A549 (cell line): ENCODE results near the gene RBM39. TPM values are rescaled to one million over a fixed set of nuclear protein-coding genes. Genes with fewer than 3 reads are reported as not detected.

Source experiments
- ATAC-seq, 2 experiments: fragments of 200-7000 bp in 1 of 2; fragments of >200 bp in 1 of 2; cut with Nextera tagmentation in 1 of 2; cut with Tn5 transposase in 1 of 2; 3 replicates each; pipeline versions ENCODE4 v1.8.0 to v1.9.1; 2018 to 2020; ENCODE audit warnings: mild to moderate bottlenecking in 1 of 2, moderate library complexity in 1 of 2
- CTCF ChIA-PET: fragments of 300-600 bp; sonication (Branson Sonifier 250); formaldehyde crosslinking; extraction: SDS; loops from one replicate; lab custom pipeline; 2021; ENCODE audit warnings: antibody characterized with exemption, inconsistent platforms; lab: Yijun Ruan, JAX
- POLR2A ChIA-PET: fragments of 350-600 bp; formaldehyde crosslinking; extraction: SDS; loops from one replicate; lab custom pipeline; 2021; ENCODE audit warnings: antibody characterized with exemption, inconsistent platforms; lab: Yijun Ruan, JAX
- DNase-seq, 2 experiments: peaks; one replicate each; pipeline versions ENCODE4 v3.0.0 to v3.0.0-alpha.2; 2011 to 2016; ENCODE audit warnings: low read depth in 1 of 2, low spot score in 1 of 2
- FAIRE-seq: peaks from 2 replicates; lab custom pipeline; 2011; peaks lifted over from hg19 to GRCh38; lab: Jason Lieb, UNC
- H3K27ac ChIP-seq, 2 experiments: fragments of >200 bp; sonication (Bioruptor Twin); formaldehyde crosslinking; 3 replicates each; pipeline ENCODE4 v1.5.1; 2016 to 2017
- H3K4me1 ChIP-seq: fragments of >200 bp; sonication (Bioruptor Twin); formaldehyde crosslinking; 3 replicates; pipeline ENCODE4 v1.6.1; 2016
- H3K4me2 ChIP-seq: fragments of >200 bp; sonication (Bioruptor Twin); formaldehyde crosslinking; 3 replicates; pipeline ENCODE4 v1.6.1; 2016
- H3K4me3 ChIP-seq: fragments of >200 bp; sonication (Bioruptor Twin); formaldehyde crosslinking; 3 replicates; pipeline ENCODE4 v1.5.1; 2016
- H3K9me3 ChIP-seq: fragments of >200 bp; sonication (Bioruptor Twin); formaldehyde crosslinking; 3 replicates; pipeline ENCODE4 v1.6.1; 2016
- ATOH8 ChIP-seq: fragments of 250-450 bp; sonication (Bioruptor Pico); IDR thresholded peaks from 2 replicates; pipeline ENCODE4 v1.5.0; 2020; ENCODE audit warnings: low read depth, mild to moderate bottlenecking, moderate library complexity
- BHLHE40 ChIP-seq: IDR thresholded peaks from 2 replicates; pipeline ENCODE4 v1.6.1; 2012; ENCODE audit warnings: low read depth, low read length, inconsistent platforms
- CBX2 ChIP-seq: fragments of 200-600 bp; sonication (generic); IDR thresholded peaks from 2 replicates; pipeline ENCODE4 v1.6.1; 2016; ENCODE audit warnings: low read depth, mild to moderate bottlenecking, borderline replicate concordance
- CBX8 ChIP-seq: fragments of 200-600 bp; sonication (generic); IDR thresholded peaks from 2 replicates; pipeline ENCODE4 v1.6.1; 2016
- CEBPB ChIP-seq, 2 experiments: fragments of >200 bp in 1 of 2; sonication (Bioruptor Twin) in 1 of 2; formaldehyde crosslinking in 1 of 2; IDR thresholded peaks; 2 replicates each; pipeline ENCODE4 v1.6.1; 2012 to 2016
- CHD2 ChIP-seq: fragments of 150-350 bp; IDR thresholded peaks from 2 replicates; pipeline ENCODE4 v1.6.1; 2014; ENCODE audit warnings: low read length; ENCODE audit not compliant: partially characterized antibody
- CTCF ChIP-seq: fragments of >200 bp; sonication (Bioruptor Twin); formaldehyde crosslinking; IDR thresholded peaks from 3 replicates; pipeline ENCODE4 v1.5.1; 2016
- EHF ChIP-seq: fragments of 250-450 bp; sonication (Bioruptor Pico); IDR thresholded peaks from 2 replicates; pipeline ENCODE4 v1.5.0; 2020; ENCODE audit warnings: mild to moderate bottlenecking
- FOSL2 ChIP-seq, 2 experiments: fragments of 450-650 bp in 1 of 2; fragments of >200 bp in 1 of 2; sonication (Bioruptor Twin) in 1 of 2; formaldehyde crosslinking; IDR thresholded peaks; 2 replicates each; pipeline versions ENCODE4 v1.5.0 to v1.6.1; 2016 to 2020; ENCODE audit warnings: mild to moderate bottlenecking in 1 of 2, moderate library complexity in 1 of 2
- GATA3 ChIP-seq: IDR thresholded peaks from 2 replicates; pipeline ENCODE4 v1.6.1; 2012; ENCODE audit warnings: borderline replicate concordance
- HES2 ChIP-seq: fragments of >200 bp; sonication (Bioruptor Twin); formaldehyde crosslinking; IDR thresholded peaks from 2 replicates; pipeline ENCODE4 v1.6.1; 2016
- HOXB13 ChIP-seq: fragments of 250-450 bp; sonication (Bioruptor Pico); IDR thresholded peaks from 2 replicates; pipeline ENCODE4 v1.5.0; 2020; ENCODE audit warnings: low read depth, mild to moderate bottlenecking, moderate library complexity
- JUNB ChIP-seq: fragments of >200 bp; sonication (Bioruptor Twin); formaldehyde crosslinking; IDR thresholded peaks from 2 replicates; pipeline ENCODE4 v1.6.1; 2016
- KDM5A ChIP-seq: fragments of 200-600 bp; sonication (generic); IDR thresholded peaks from 2 replicates; pipeline ENCODE4 v1.6.1; 2016; ENCODE audit warnings: antibody characterized with exemption, mild to moderate bottlenecking
- MAZ ChIP-seq: fragments of 150-350 bp; IDR thresholded peaks from 2 replicates; pipeline ENCODE4 v1.6.1; 2014; ENCODE audit warnings: antibody characterized with exemption, low read depth, low read length, borderline replicate concordance
- MYC ChIP-seq: IDR thresholded peaks from 2 replicates; pipeline ENCODE4 v1.6.1; 2012; ENCODE audit warnings: mild to moderate bottlenecking, inconsistent platforms, low read length, improper control_type of control experiment, borderline replicate concordance
- PBX3 ChIP-seq: IDR thresholded peaks from 2 replicates; pipeline ENCODE4 v1.6.1; 2012
- PHF8 ChIP-seq: fragments of 200-600 bp; sonication (generic); IDR thresholded peaks from 2 replicates; pipeline ENCODE4 v1.6.1; 2016; ENCODE audit warnings: low read depth, mild to moderate bottlenecking, antibody characterized with exemption, moderate library complexity, borderline replicate concordance
- POLR2AphosphoS2 ChIP-seq: conservative IDR thresholded peaks from 2 replicates; pipeline ENCODE4 v1.6.1; 2012; ENCODE audit warnings: low read length, improper control_type of control experiment, inconsistent platforms
- RARB ChIP-seq: fragments of 250-450 bp; sonication (Bioruptor Pico); IDR thresholded peaks from 2 replicates; pipeline ENCODE4 v1.8.0; 2021; ENCODE audit warnings: mild to moderate bottlenecking, moderate library complexity
- RFX5 ChIP-seq: fragments of 450-650 bp; IDR thresholded peaks from 2 replicates; pipeline ENCODE4 v1.7.1; 2014; ENCODE audit warnings: antibody characterized with exemption, mild to moderate bottlenecking, moderate library complexity
- SMC3 ChIP-seq: fragments of >200 bp; sonication (Bioruptor Twin); formaldehyde crosslinking; IDR thresholded peaks from 3 replicates; pipeline ENCODE4 v1.6.1; 2018; ENCODE audit warnings: inconsistent platforms
- TP53 ChIP-seq: fragments of 250-450 bp; sonication (Bioruptor Pico); IDR thresholded peaks from 2 replicates; pipeline ENCODE4 v1.5.0; 2021; ENCODE audit warnings: mild to moderate bottlenecking, moderate library complexity
- ZFP36 ChIP-seq: fragments of 450-650 bp; IDR thresholded peaks from 2 replicates; pipeline ENCODE4 v1.6.1; 2014; ENCODE audit warnings: borderline replicate concordance; ENCODE audit not compliant: partially characterized antibody
- WGBS: methylation state at CpG from one replicate; pipeline ENCODE4 v1.1.6; 2017; ENCODE audit errors: missing lambda C conversion rate; 5-methylcytosine and 5-hydroxymethylcytosine counted together
- polyA plus RNA-seq, 4 experiments: library from polyadenylated mRNA; depleted of rRNA in 3 of 4; stranded (reverse); fragments of >200 nt; fragmentation: RNase III in 1 of 4; extraction: RNeasy Plus Mini Kit Qiagen cat#74134 plus additional on column Dnase treatment in 1 of 4; gene quantifications; 2 replicates in 3 of 4; 3 replicates in 1 of 4; pipeline ENCODE4 v1.2.3, GENCODE V29; 2011 to 2017

The RBM39 gene
- polyA plus RNA-seq, 2 of the 4 experiments (the other 2 are of a cell fraction) = 127 to 212 TPM

GRCh38 chr20:35661908-35662307 is 80.2 kb downstream of the RBM39 start:
- H3K4me2 ChIP-seq = peak overlapping the region; percentile 97
- 66% methylated on average over 3 of the region's 3 CpGs for WGBS
- no peak for ATAC-seq
- peak overlapping the region; percentile 91; the same call in 2 of the 3 replicates for H3K4me3 ChIP-seq
- no peaks in the 10 kb centered on the region for H3K9me3 ChIP-seq
- TF ChIP-seq JUNB (no peak), FOSL2 (IDR thresholded peaks at IDR 0.05) (no peak), FOSL2 (CRISPR knock-in tag; IDR thresholded peaks at IDR 0.05) (no peak), SMC3 (no peak), CEBPB (IDR thresholded peaks at IDR 0.05) (no peak), CHD2 (no peak), MAZ (no peak)
- POLR2A ChIA-PET = no interaction called here
- CTCF ChIA-PET = interaction anchor here (1.2 kb wide), 1 partner anchor 43 kb away, joined by 8 read pairs; no protein-coding TSS in a partner anchor
- no peak overlapping the region for H3K27ac ChIP-seq
- DNase-seq = no peak
- FAIRE-seq = no peak
- peaks cover 31% of the 10 kb centered on the region for H3K4me1 ChIP-seq

- ChIA-PET POLR2A (interaction anchor here (0.9 kb wide), 1 partner anchor 81 kb away, joined by 3 read pairs; the partner anchor contains the start of gene RBM39), CTCF (interaction anchor here (0.6 to 1.2 kb wide), 2 partner anchors 11 to 42 kb away, joined by 3 to 8 read pairs; no protein-coding TSS in a partner anchor)
- 94% methylated on average over 2 of the region's 2 CpGs for WGBS
- Histone ChIP-seq H3K27ac (no peak overlapping the region), H3K4me1 (peaks cover 31% of the 10 kb centered on the region), H3K4me2 (peak overlapping the region; percentile 97; the same call in 2 of the 3 replicates), H3K9me3 (no peaks in the 10 kb centered on the region), H3K4me3 (no peak overlapping the region)
- FAIRE-seq (no peak), ATAC-seq (no peak), DNase-seq (no peak)
- TF ChIP-seq HES2 (no peak), KDM5A (no peak), POLR2AphosphoS2 (no peak), EHF (no peak), ATOH8 (no peak), CBX2 (no peak), RFX5 (no peak), HOXB13 (no peak), ZFP36 (no peak), TP53 (CRISPR knock-in tag) (no peak), PHF8 (no peak), MYC (no peak), BHLHE40 (no peak), GATA3 (no peak)
Measured at GRCh38 chr20:35661053-35661452, 81.0 kb downstream of the RBM39 start.

GRCh38 chr20:35660122-35660937 is 81.7 kb downstream of the RBM39 start:
- no peak for DNase-seq
- peaks cover 31% of the 10 kb centered on the region for H3K4me1 ChIP-seq
- H3K4me2 ChIP-seq = peak overlapping the region; percentile 97; the same call in 1 of the 3 replicates
- H3K4me3 ChIP-seq = no peak overlapping the region
- ChIA-PET CTCF (interaction anchor here (0.6 to 0.7 kb wide), 2 partner anchors 11 to 42 kb away, joined by 3 to 5 read pairs; no protein-coding TSS in a partner anchor), POLR2A (interaction anchor here (0.9 kb wide), 1 partner anchor 82 kb away, joined by 3 read pairs; the partner anchor contains the start of gene RBM39)
- TF ChIP-seq SMC3 = no peak
- TF ChIP-seq CTCF = no peak
- TF ChIP-seq RARB (CRISPR knock-in tag) = no peak
- no peak for TF ChIP-seq CBX8
- TF ChIP-seq PBX3 = no peak
- H3K9me3 ChIP-seq = no peaks in the 10 kb centered on the region
- no peak for ATAC-seq
- no peak overlapping the region for H3K27ac ChIP-seq
- 97% methylated on average over 10 of the region's 10 CpGs for WGBS
- no peak for FAIRE-seq
